HG02885 (cell line): Measurements from ENCODE around the gene TCP1.
A peak's percentile ranks its signal among the peaks of the same experiment; 100 is the strongest.

ENCODE experiments used
- ATAC-seq: cut with Tn5 transposase; IDR thresholded peaks from one replicate; pipeline ENCODE4 v1.9.1; 2021; ENCODE audit warnings: mild to moderate bottlenecking; ENCODE audit not compliant: unreplicated experiment, poor library complexity

TCP1 gene

DNA sequence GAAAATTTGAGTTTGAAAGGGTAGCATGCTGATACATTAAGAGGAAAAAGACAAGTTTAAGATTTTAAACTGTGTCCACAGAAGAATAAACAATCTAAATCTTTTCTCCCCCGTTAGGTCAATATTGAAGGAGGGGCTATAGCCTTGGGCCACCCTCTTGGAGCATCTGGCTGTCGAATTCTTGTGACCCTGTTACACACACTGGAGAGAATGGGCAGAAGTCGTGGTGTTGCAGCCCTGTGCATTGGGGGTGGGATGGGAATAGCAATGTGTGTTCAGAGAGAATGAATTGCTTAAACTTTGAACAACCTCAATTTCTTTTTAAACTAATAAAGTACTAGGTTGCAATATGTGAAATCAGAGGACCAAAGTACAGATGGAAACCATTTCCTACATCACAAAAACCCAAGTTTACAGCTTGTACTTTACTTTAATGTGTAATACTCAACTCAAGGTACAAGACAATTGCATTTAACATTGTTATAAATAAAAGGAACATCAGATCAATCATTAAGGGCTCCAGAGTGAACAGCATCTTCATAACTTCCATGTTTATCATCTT is 10.8 kb downstream of the TCP1 start:
- ATAC-seq, result no peak

DNA sequence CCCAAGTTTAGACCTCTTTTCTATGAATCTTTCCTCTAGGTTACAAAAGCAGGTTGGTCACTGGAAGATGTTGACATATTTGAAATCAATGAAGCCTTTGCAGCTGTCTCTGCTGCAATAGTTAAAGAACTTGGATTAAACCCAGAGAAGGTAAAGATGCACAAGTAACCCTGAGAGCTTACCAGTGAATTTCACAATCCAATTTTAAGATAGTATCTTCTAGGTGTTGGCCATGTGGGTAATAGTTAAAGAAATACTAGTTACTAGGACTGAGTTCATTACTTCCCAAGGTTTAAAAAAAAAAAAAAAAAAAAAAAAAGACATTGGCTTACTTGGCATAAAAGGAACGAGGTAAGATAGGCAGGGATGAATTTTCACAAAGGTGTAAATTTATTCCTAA is 11.3 kb downstream of the TCP1 start:
- no peak for ATAC-seq

DNA sequence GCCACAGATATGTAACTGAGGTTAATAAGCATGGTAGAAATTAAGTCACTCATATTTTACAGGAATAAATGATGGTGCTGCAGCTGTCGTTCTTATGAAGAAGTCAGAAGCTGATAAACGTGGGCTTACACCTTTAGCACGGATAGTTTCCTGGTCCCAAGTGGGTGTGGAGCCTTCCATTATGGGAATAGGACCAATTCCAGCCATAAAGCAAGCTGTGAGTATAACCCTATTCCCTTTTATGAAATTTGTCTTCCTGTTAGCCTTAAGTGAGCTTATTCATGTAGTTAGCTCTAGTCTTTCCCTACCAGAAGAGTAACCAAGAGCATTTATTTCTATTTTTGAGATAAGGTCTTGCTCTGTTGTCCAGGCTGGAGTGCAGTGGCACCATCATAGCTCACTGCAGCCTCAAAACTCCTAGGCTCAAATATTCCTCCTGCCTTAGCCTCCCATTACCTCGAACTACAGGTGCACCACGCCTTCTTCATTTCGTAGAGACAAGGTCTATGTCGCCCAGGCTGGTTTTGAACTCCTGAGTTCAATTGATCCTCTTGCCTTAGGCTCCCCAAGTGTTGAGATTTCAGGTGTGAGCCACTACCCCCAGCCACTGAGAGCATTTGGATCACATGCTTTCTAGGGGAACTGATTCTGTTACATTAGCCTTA is 12.0 kb downstream of the TCP1 start:
- no peak for ATAC-seq

GRCh38 chr6:159772196-159772595 is 17.2 kb downstream of the TCP1 start:
- no peak for ATAC-seq

- ATAC-seq, result no peak
Observed at GRCh38 chr6:159769470-159769869, 19.9 kb downstream of the TCP1 start.

DNA sequence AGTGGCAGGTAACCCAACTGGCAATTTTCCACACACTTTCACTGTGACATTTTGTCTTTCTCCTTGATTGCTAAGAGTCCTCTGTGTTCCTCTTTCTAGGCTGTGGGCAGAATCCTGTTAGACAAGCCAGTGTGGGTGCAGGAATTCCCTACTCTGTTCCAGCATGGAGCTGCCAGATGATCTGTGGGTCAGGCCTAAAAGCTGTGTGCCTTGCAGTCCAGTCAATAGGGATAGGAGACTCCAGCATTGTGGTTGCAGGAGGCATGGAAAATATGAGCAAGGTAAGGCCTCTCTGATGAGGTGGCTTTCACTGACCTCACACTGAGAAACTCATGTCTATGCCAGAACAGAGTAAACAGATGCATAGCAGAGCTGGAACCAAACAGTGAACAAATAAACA is 22.5 kb downstream of the TCP1 start:
- ATAC-seq, result no peak

- ATAC-seq, result peak; percentile 3
Observed at GRCh38 chr6:159762681-159763293, 26.6 kb downstream of the TCP1 start.

GRCh38 chr6:159761873-159762680 is 27.3 kb downstream of the TCP1 start, which contains the start of gene ACAT2:
Gene ACAT2 (plus strand): TSS chr6:159762045. CDS start chr6:159762088, 43 bp downstream.
- ATAC-seq, result peak; percentile 96

GRCh38 chr6:159761129-159761872 is 28.1 kb downstream of the TCP1 start:
- peak; percentile 5 for ATAC-seq

DNA sequence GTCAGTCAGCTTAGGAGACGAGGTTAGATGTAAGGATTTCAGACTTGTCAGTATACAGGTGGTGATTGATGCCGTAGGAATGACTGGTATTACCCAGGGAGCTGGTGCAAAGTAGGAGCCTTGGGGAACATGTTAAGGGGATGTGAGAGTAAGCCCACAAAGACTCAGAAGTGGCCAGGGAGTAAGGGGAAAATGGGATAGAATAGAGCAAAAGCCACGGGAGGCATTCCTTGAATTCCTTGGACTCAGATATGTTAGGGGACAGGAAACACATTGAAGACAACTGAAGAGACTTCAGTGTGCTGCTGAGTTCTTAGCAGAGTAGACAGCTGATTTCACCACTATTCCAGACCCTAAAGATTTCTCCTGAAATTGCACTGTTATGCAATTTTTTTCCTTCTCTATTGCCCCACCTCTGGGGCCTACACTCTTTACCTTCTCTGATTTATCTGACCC is 28.8 kb downstream of the TCP1 start:
- no peak for ATAC-seq

GRCh38 chr6:159759645-159760044 is 29.8 kb downstream of the TCP1 start:
- ATAC-seq, result no peak

DNA sequence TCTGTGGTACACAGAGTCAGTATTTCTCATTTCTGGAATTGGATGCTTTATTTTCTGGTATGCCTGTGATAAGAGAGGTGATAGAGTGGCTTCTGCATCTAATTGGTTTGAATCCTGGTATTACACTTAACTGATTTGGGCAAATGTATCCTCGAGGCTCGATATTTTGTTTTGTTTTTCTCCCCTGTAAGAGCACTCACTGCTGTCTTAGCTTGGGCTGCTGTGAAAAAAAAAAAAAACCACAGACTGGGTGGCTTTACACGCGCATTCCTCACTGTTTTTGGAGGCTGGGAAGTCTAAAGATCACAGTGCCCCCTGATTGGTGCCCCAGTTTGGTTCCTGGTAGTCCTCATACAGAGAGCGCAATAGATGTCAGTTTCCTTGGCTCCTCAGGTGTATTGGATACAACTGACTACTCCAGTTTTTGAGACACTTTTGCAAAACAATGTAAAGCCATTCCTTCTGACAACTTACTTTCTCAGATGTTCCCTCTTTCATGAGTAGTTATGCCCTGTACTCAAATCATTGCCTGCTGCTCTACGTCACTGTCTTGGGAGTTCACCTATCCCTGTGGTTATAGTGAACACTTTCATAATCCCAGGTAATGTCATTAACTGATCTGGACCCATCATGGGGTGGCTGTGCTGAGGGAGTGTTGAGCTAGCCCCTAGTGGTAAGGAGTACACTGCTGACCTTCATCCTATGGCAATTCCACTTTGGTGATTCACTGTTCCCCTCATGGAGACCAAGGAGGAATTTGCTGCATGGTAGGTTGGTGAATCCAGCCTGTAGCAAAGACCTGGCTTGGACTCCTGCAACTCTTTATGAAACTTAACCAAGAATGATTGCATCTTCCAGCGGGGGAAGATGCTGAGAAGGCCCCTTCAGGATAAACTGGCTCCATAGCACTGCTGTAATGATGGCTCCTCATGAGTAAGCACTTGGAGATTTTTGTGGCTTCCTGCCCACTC is 31.1 kb downstream of the TCP1 start:
- no peak for ATAC-seq

DNA sequence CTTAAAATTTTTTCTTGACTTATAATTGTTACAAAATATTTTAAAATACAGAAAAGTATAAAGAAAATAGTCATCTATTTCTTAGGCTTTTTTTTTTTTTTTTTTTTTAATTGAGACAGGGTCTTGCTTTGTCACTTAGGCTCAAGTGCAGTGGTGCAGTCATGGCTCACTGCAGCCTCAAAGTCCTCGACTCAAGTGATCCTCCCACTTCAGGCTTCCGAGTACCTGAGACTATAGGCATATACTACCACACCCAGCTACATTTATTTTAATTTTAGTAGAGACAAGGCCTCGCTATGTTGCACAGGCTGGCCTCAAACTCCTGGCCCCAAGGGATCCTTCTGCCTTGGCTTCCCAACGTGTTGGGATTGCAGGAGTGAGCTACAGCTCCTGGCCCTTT is 32.9 kb downstream of the TCP1 start:
- ATAC-seq, result no peak

- ATAC-seq, result no peak
Observed at GRCh38 chr6:159754959-159755914, 34.2 kb downstream of the TCP1 start.

- ATAC-seq, result no peak
Observed at GRCh38 chr6:159754401-159754800, 35.0 kb downstream of the TCP1 start.

DNA sequence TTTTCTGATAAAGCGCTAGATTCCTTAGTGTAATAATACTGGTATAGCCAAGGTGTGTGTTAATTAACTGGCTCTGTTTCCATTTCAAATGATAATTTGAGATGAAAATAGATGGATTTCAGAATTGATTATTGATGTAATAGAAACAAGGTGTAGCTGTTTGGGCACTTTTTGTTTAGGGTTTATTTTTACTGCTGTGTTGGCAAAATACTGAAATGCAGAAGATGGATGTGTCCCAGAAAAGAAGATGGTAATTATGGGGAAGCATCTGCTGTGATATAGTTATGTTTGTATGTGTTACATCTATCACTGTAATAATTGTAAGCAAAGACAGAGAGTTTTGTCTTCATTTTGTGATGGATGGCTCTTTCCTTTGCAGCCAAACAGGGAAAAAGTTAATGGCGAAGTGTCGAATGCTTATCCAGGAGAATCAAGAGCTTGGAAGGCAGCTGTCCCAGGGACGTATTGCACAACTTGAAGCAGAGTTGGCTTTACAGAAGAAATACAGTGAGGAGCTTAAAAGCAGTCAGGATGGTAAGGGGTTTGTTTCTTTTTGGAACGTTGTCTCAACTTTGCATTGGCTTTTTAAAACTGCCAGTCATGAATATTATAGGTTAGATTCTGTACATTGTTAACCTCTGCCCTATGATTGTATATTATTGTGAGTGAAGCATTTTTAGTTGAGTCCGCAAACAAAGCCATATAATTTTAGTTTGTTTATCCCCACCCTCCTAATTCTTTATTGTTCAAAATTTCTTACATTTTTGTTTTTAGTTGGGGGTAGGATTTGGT is 36.1 kb downstream of the TCP1 start:
- no peak for ATAC-seq

DNA sequence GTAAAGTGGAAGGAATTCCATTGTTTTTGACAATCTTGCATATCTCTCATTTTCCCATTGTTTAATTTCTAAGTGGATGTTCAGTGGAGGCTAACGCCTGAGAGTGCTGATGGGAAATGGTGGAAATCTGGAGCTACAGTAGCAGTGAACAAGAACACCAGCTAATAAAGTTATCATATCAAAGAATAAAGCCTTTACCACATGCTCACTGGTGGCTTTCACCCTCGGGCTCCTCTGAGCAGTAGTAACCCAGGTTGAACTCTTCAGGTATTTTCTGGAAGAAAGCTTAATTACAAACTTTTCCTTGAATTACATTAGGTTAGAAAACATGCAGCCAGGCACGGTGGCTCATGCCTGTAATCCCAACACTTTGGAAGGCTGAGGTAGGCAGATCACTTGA is 38.0 kb downstream of the TCP1 start:
- no peak for ATAC-seq
